H1 (cell line): Measurements from ENCODE around the gene PPP1R14C. TPM values are rescaled to one million over a fixed set of nuclear protein-coding genes. Genes with fewer than 3 reads are reported as not detected.

ENCODE experiments used
- CTCF ChIA-PET: fragments of 300-600 bp; sonication (Branson Sonifier 250); formaldehyde crosslinking; loops from one replicate; lab custom pipeline; 2021; ENCODE audit not compliant: partially characterized antibody; lab: Charles Lee
- POLR2A ChIA-PET: fragments of 300-600 bp; sonication (Branson Sonifier 250); formaldehyde crosslinking; loops from one replicate; lab custom pipeline; 2021; ENCODE audit warnings: inconsistent platforms; ENCODE audit not compliant: partially characterized antibody; lab: Charles Lee
- DNase-seq, 2 experiments: peaks; one replicate each; pipeline versions ENCODE4 v3.0.0 to v3.0.0-alpha.2; 2010 to 2022; ENCODE audit warnings: low spot score in 2 of 2, low read depth in 1 of 2, mixed read lengths in 1 of 2
- FAIRE-seq: peaks from 2 replicates; lab custom pipeline; 2011; peaks lifted over from hg19 to GRCh38; lab: Jason Lieb, UNC
- H2AFZ ChIP-seq: 2 replicates; pipeline ENCODE4 v1.8.1; 2012; ENCODE audit warnings: low read length, inconsistent platforms
- H2AK5ac ChIP-seq: 2 replicates; pipeline ENCODE4 v1.6.1; 2013; ENCODE audit warnings: low read depth, low read length
- H2BK120ac ChIP-seq: replicated peaks from 2 replicates; pipeline ENCODE3; 2013; ENCODE audit warnings: low read depth, low read length, inconsistent platforms
- H2BK12ac ChIP-seq: 2 replicates; pipeline ENCODE4 v1.6.1; 2013; ENCODE audit warnings: low read depth, low read length
- H2BK15ac ChIP-seq: 2 replicates; pipeline ENCODE4 v1.6.1; 2013; ENCODE audit warnings: low read length
- H2BK20ac ChIP-seq: 2 replicates; pipeline ENCODE4 v1.6.1; 2013; ENCODE audit warnings: low read length
- H2BK5ac ChIP-seq: 2 replicates; pipeline ENCODE4 v1.6.1; 2013; ENCODE audit warnings: low read depth, low read length
- H3K14ac ChIP-seq: 2 replicates; pipeline ENCODE4 v1.6.1; 2013; ENCODE audit warnings: inconsistent platforms; ENCODE audit not compliant: insufficient read length
- H3K18ac ChIP-seq: 2 replicates; pipeline ENCODE4 v1.6.1; 2013; ENCODE audit warnings: low read length; ENCODE audit errors: extremely low read depth
- H3K23ac ChIP-seq: 2 replicates; pipeline ENCODE4 v1.6.1; 2013; ENCODE audit warnings: inconsistent platforms; ENCODE audit not compliant: insufficient read length
- H3K23me2 ChIP-seq: 2 replicates; pipeline ENCODE4 v1.6.1; 2013; ENCODE audit warnings: low read depth, low read length
- H3K27ac ChIP-seq: 2 replicates; pipeline ENCODE4 v1.6.1; 2011; ENCODE audit warnings: low read depth, low read length, inconsistent platforms
- H3K27me3 ChIP-seq, 4 experiments: replicated peaks in 1 of 4; 1 replicate in 1 of 4; 2 replicates in 3 of 4; pipeline versions ENCODE4 v1.6.1 to v1.8.1; 2011 to 2013; ENCODE audit warnings: low read length in 3 of 4, mild to moderate bottlenecking in 3 of 4, inconsistent platforms in 2 of 4, mixed read lengths in 2 of 4, moderate library complexity in 1 of 4; ENCODE audit not compliant: control insufficient read depth in 3 of 4, insufficient read depth in 3 of 4; ENCODE audit errors: extremely low read depth in 1 of 4
- H3K36me3 ChIP-seq, 4 experiments: 2 replicates each; pipeline versions ENCODE4 v1.6.1 to v1.8.1; 2011 to 2013; ENCODE audit warnings: mild to moderate bottlenecking in 4 of 4, low read length in 3 of 4, moderate library complexity in 2 of 4, control low read depth in 1 of 4, inconsistent platforms in 1 of 4; ENCODE audit not compliant: insufficient read depth in 4 of 4, control insufficient read depth in 2 of 4
- H3K4ac ChIP-seq: replicated peaks from 2 replicates; pipeline ENCODE3; 2013; ENCODE audit warnings: low read length, low read depth, mixed read lengths, inconsistent platforms; ENCODE audit not compliant: insufficient read length
- H3K4me1 ChIP-seq, 4 experiments: replicated peaks in 1 of 4; 1 replicate in 1 of 4; 2 replicates in 3 of 4; pipeline versions ENCODE4 v1.6.1 to v1.8.1; 2011 to 2013; ENCODE audit warnings: low read length in 3 of 4, inconsistent platforms in 2 of 4, mixed read lengths in 1 of 4; ENCODE audit not compliant: insufficient read depth in 4 of 4, control insufficient read depth in 3 of 4
- H3K4me2 ChIP-seq, 2 experiments: 2 replicates each; pipeline versions ENCODE4 v1.6.1 to v1.8.1; 2011 to 2013; ENCODE audit warnings: low read depth in 2 of 2, low read length in 2 of 2, control low read depth in 1 of 2, inconsistent platforms in 1 of 2, mild to moderate bottlenecking in 1 of 2; ENCODE audit not compliant: insufficient read depth in 1 of 2
- H3K4me3 ChIP-seq, 4 experiments: fragments of 200-600, 300-600 bp in 1 of 4; sonication (generic), shearing (Covaris generic), sonication (Bioruptor Twin) in 1 of 4; 2 replicates each; pipeline versions ENCODE4 v1.5.1 to v1.8.1; 2011 to 2016; ENCODE audit warnings: low read length in 4 of 4, low read depth in 3 of 4, control low read depth in 2 of 4, inconsistent platforms in 2 of 4, mild to moderate bottlenecking in 2 of 4, mixed read lengths in 1 of 4, moderate library complexity in 1 of 4; ENCODE audit not compliant: insufficient read depth in 2 of 4; ENCODE audit errors: extremely low read depth in 1 of 4
- H3K56ac ChIP-seq: replicated peaks from 2 replicates; pipeline ENCODE3; 2013; ENCODE audit warnings: low read depth, mild to moderate bottlenecking, mixed read lengths, low read length, inconsistent platforms; ENCODE audit not compliant: insufficient read length
- H3K79me1 ChIP-seq: 2 replicates; pipeline ENCODE4 v1.6.1; 2013; ENCODE audit warnings: low read depth, low read length, control low read depth
- H3K79me2 ChIP-seq, 2 experiments: 2 replicates each; pipeline versions ENCODE4 v1.6.1 to v1.8.1; 2012 to 2013; ENCODE audit warnings: low read length in 2 of 2, mild to moderate bottlenecking in 2 of 2, inconsistent platforms in 1 of 2; ENCODE audit not compliant: insufficient read depth in 2 of 2, control insufficient read depth in 1 of 2
- H3K9ac ChIP-seq, 4 experiments: replicated peaks in 1 of 4; 1 replicate in 1 of 4; 2 replicates in 3 of 4; pipeline versions ENCODE4 v1.6.1 to v1.8.1; 2011 to 2013; ENCODE audit warnings: low read depth in 3 of 4, low read length in 3 of 4, control low read depth in 2 of 4, mild to moderate bottlenecking in 2 of 4, moderate library complexity in 2 of 4, inconsistent platforms in 1 of 4; ENCODE audit errors: extremely low read depth in 1 of 4
- H3K9me3 ChIP-seq, 2 experiments: 2 replicates each; pipeline versions ENCODE4 v1.6.1 to v1.8.1; 2012 to 2013; ENCODE audit warnings: mild to moderate bottlenecking in 2 of 2, moderate library complexity in 2 of 2, control low read depth in 1 of 2, inconsistent platforms in 1 of 2, low read depth in 1 of 2, low read length in 1 of 2, mixed read lengths in 1 of 2; ENCODE audit not compliant: insufficient read depth in 2 of 2
- H4K20me1 ChIP-seq, 2 experiments: replicated peaks in 1 of 2; 2 replicates each; pipeline versions ENCODE3 to v1.8.1; 2011 to 2013; ENCODE audit warnings: inconsistent platforms in 2 of 2, low read length in 2 of 2, mild to moderate bottlenecking in 1 of 2; ENCODE audit not compliant: insufficient read depth in 2 of 2, control insufficient read depth in 1 of 2
- H4K5ac ChIP-seq: 2 replicates; pipeline ENCODE4 v1.6.1; 2013; ENCODE audit warnings: low read length, low read depth, mixed read lengths, inconsistent platforms; ENCODE audit not compliant: insufficient read length
- H4K8ac ChIP-seq: 2 replicates; pipeline ENCODE4 v1.8.0; 2013; ENCODE audit warnings: mild to moderate bottlenecking, moderate library complexity, low read length, inconsistent platforms; ENCODE audit not compliant: insufficient read depth; ENCODE audit errors: extremely low read depth
- H4K91ac ChIP-seq: replicated peaks from 2 replicates; pipeline ENCODE3; 2013; ENCODE audit warnings: low read length, mixed read lengths, inconsistent platforms; ENCODE audit not compliant: insufficient read length
- BCL11A ChIP-seq, 2 experiments: IDR thresholded peaks; one replicate each; pipeline ENCODE4 v1.6.1; 2011; ENCODE audit warnings: low read depth in 2 of 2, low read length in 2 of 2, mild to moderate bottlenecking in 2 of 2
- WGBS, 2 experiments: shearing (Covaris generic) in 1 of 2; methylation state at CpG; one replicate each; pipeline versions ENCODE4 v1.1.6 to v1.1.7; 2013 to 2015; ENCODE audit warnings: low lambda C conversion rate in 2 of 2, mixed read lengths in 2 of 2, inconsistent platforms in 1 of 2, low coverage in 1 of 2, missing lambda C conversion rate in 1 of 2; ENCODE audit not compliant: insufficient replicate concordance in 2 of 2, insufficient coverage in 1 of 2, insufficient read length in 1 of 2; ENCODE audit errors: extremely low coverage in 1 of 2, missing lambda C conversion rate in 1 of 2; 5-methylcytosine and 5-hydroxymethylcytosine counted together
- polyA plus RNA-seq, 7 experiments: library from polyadenylated mRNA; depleted of rRNA in 3 of 7; stranded (reverse) in 5 of 7; unstranded in 2 of 7; fragments of >200 nt in 5 of 7; fragments of 200-250 nt in 2 of 7; gene quantifications; 1 replicate in 5 of 7; 2 replicates in 1 of 7; 4 replicates in 1 of 7; pipeline versions ENCODE4 v1.2.1 to v1.2.3, GENCODE V29; 2011 to 2013; ENCODE audit warnings: missing spikeins in 2 of 7, mixed read lengths in 2 of 7
- small RNA-seq: library from polyadenylated mRNA; stranded (forward); fragments of <200 nt; extraction: miRNeasy Mini kit (QIAGEN cat#:217004); gene quantifications from one replicate; pipeline ENCODE3, GENCODE V24; 2013; ENCODE audit not compliant: insufficient read depth
- total RNA-seq: library from RNA; stranded (reverse); fragmentation: NEBNext Ultra II Directional; extraction: Animal tissue kit (Norgen Biotek cat#: 25700); gene quantifications from 2 replicates; pipeline ENCODE4 v1.2.1, GENCODE V29; 2021

The PPP1R14C gene
- total and polyA plus RNA-seq, 2 of the 8 experiments (the other 6 are each of a cell fraction or from before 2014, with no cell fraction given) = 0.30 to 0.61 TPM

DNA sequence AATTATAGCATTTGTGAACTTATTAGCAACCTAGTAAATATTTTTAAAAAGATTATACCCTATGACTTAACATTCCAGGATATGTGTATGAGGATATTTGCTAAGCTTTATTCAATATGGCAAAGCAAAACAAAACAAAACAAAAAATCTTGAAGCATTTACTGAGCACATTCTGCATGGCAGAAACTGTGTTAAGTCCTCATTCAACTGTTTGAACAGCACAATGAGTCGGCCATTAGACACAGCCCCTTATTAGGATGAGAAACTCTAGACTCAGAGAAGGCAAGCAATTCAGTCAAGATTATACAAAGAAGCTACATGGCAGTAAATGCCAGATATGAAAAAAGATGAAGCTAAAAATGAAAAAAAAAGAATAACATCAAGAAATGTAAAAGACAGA, 155.8 kb downstream of the PPP1R14C start:
- no peak overlapping the region for H2BK20ac ChIP-seq
- H3K9ac ChIP-seq = no peak overlapping the region
- H3K36me3 ChIP-seq = no peaks in the 10 kb centered on the region
- H3K23ac ChIP-seq = no peak overlapping the region
- no peaks in the 10 kb centered on the region for H3K79me1 ChIP-seq
- H3K79me2 ChIP-seq = no peaks in the 10 kb centered on the region
- H3K56ac ChIP-seq = no peak overlapping the region
- no peak overlapping the region for H4K91ac ChIP-seq
- POLR2A ChIA-PET = no interaction called here
- H2BK5ac ChIP-seq = no peak overlapping the region
- no peak overlapping the region for H2AK5ac ChIP-seq
- H3K23me2 ChIP-seq = no peaks in the 10 kb centered on the region
- no peaks in the 10 kb centered on the region for H3K4me1 ChIP-seq
- no peak for FAIRE-seq
- H4K20me1 ChIP-seq = no peaks in the 10 kb centered on the region
- H3K18ac ChIP-seq = no peak overlapping the region
- H3K9me3 ChIP-seq = peaks cover 18 to 25% of the 10 kb centered on the region in 2 experiments
- no peaks in the 10 kb centered on the region for H3K27me3 ChIP-seq
- H2BK120ac ChIP-seq = no peak overlapping the region
- H2BK12ac ChIP-seq = no peak overlapping the region
- WGBS, 2 experiments = 100% methylated on average over 1 of the region's 1 CpG; no CpG with 5 or more reads in 1 of the 2 experiments
- H3K4ac ChIP-seq = no peak overlapping the region
- no peak overlapping the region for H2AFZ ChIP-seq
- no peak overlapping the region for H3K27ac ChIP-seq
- CTCF ChIA-PET = interaction anchor here (1.0 kb wide), 1 partner anchor 11 kb away, joined by 3 read pairs; no protein-coding TSS in a partner anchor
- TF ChIP-seq BCL11A (IDR thresholded peaks at IDR 0.05; ENCODE audit: low read depth in 2 of 2, low read length in 2 of 2) = no peak
- TF ChIP-seq, all 59 proteins: peak for 0
- Histone ChIP-seq H4K5ac (no peak overlapping the region), H4K8ac (no peak overlapping the region), H3K4me2 (no peak overlapping the region), H3K14ac (no peak overlapping the region), H3K4me3 (no peak overlapping the region), H2BK15ac (no peak overlapping the region)
- DNase-seq = no peak

Small RNA genes within 50 kb of the gene (small RNA-seq; reads per million reads assigned to genes)
- not detected for gene RF01210

Other genes with a start within 250 kb of the PPP1R14C start
- gene RAET1E, start 244.9 kb upstream of the PPP1R14C start, total RNA-seq = not detected in 2 replicates
- gene RAET1E, start 244.9 kb upstream of the PPP1R14C start, polyA plus RNA-seq (2011; rRNA removed) = not detected in 2 replicates
- not detected in 2 replicates for gene RAET1G, start 219.9 kb upstream of the PPP1R14C start, total RNA-seq
- 0.08 and 0.16 TPM in 2 replicates for gene RAET1G, start 219.9 kb upstream of the PPP1R14C start, polyA plus RNA-seq (2011; rRNA removed)
- not detected in 2 replicates for gene ULBP2, start 201.0 kb upstream of the PPP1R14C start, total RNA-seq
- gene ULBP2, start 201.0 kb upstream of the PPP1R14C start, polyA plus RNA-seq (2011; rRNA removed) = 0.05 TPM in 1 of 2 replicates, not detected in the other
- 0.42 and 0.60 TPM in 2 replicates for gene ULBP1, start 179.1 kb upstream of the PPP1R14C start, total RNA-seq
- 0.32 and 0.42 TPM in 2 replicates for gene ULBP1, start 179.1 kb upstream of the PPP1R14C start, polyA plus RNA-seq (2011; rRNA removed)
- not detected in 2 replicates for gene RAET1L, start 117.5 kb upstream of the PPP1R14C start, total RNA-seq
- not detected in 2 replicates for gene RAET1L, start 117.5 kb upstream of the PPP1R14C start, polyA plus RNA-seq (2011; rRNA removed)
- gene ULBP3, start 73.9 kb upstream of the PPP1R14C start, total RNA-seq = 3.3 and 4.2 TPM in 2 replicates
- gene ULBP3, start 73.9 kb upstream of the PPP1R14C start, polyA plus RNA-seq (2011; rRNA removed) = 1.8 and 1.9 TPM in 2 replicates
- not detected in 2 replicates for gene IYD, start 226.0 kb downstream of the PPP1R14C start, total RNA-seq
- gene IYD, start 226.0 kb downstream of the PPP1R14C start, polyA plus RNA-seq (2011; rRNA removed) = not detected in 2 replicates